A673 (cell line): ENCODE data around the gene PSMA7. TPM values are rescaled to one million over a fixed set of nuclear protein-coding genes. Genes with fewer than 3 reads are reported as not detected.

Experiments used
- BruUV-seq: library from RNA; stranded (reverse); fragments of 400-500 nt; replicated peaks from 2 replicates; lab custom pipeline; 2021; lab: Mats Ljungman, UMichigan
- CTCF ChIA-PET: fragments of 300-600 bp; sonication (Branson Sonifier 250); formaldehyde crosslinking; loops from one replicate; lab custom pipeline; 2022; ENCODE audit warnings: antibody characterized with exemption; lab: Charles Lee
- POLR2A ChIA-PET: fragments of 300-600 bp; sonication (Branson Sonifier 250); formaldehyde crosslinking; loops from one replicate; lab custom pipeline; 2022; ENCODE audit warnings: antibody characterized with exemption; ENCODE audit not compliant: low non-redundant PET; lab: Charles Lee
- DNase-seq: peaks from one replicate; pipeline ENCODE4 v3.0.0-alpha.2; 2015; ENCODE audit warnings: low spot score
- H3K27ac ChIP-seq: fragments of 200-600 bp; sonication (generic); 2 replicates; pipeline ENCODE4 v1.5.1; 2016; ENCODE audit warnings: mixed run types, low read depth, mild to moderate bottlenecking, mixed read lengths, antibody characterized with exemption, low read length; ENCODE audit not compliant: poor library complexity, severe bottlenecking
- H3K27me3 ChIP-seq: fragments of 200-600 bp; sonication (generic); replicated peaks from 2 replicates; pipeline ENCODE4 v1.6.1; 2017; ENCODE audit warnings: mixed run types, low read depth, mild to moderate bottlenecking, mixed read lengths, antibody characterized with exemption, low read length; ENCODE audit not compliant: insufficient read depth, poor library complexity
- H3K36me3 ChIP-seq: fragments of 200-600 bp; sonication (generic); 2 replicates; pipeline ENCODE4 v1.6.1; 2016; ENCODE audit warnings: mixed run types, mild to moderate bottlenecking, mixed read lengths, antibody characterized with exemption, low read length; ENCODE audit not compliant: insufficient read depth, poor library complexity, severe bottlenecking
- H3K4me1 ChIP-seq: fragments of 200-600 bp; sonication (generic); 2 replicates; pipeline ENCODE4 v1.6.1; 2017; ENCODE audit warnings: mixed run types, mild to moderate bottlenecking, mixed read lengths, antibody characterized with exemption, low read length; ENCODE audit not compliant: insufficient read depth, poor library complexity, severe bottlenecking
- H3K4me3 ChIP-seq: fragments of 200-600 bp; sonication (generic); 2 replicates; pipeline ENCODE4 v1.5.1; 2016; ENCODE audit warnings: low read depth, mixed run types, mild to moderate bottlenecking, mixed read lengths, low read length; ENCODE audit not compliant: poor library complexity, severe bottlenecking
- H3K9me3 ChIP-seq: fragments of 200-600 bp; sonication (generic); 2 replicates; pipeline ENCODE4 v1.6.1; 2016; ENCODE audit warnings: mixed run types, low read depth, mild to moderate bottlenecking, mixed read lengths, antibody characterized with exemption, low read length; ENCODE audit not compliant: poor library complexity, severe bottlenecking
- EZH2 ChIP-seq: fragments of 200-600 bp; sonication (generic); IDR thresholded peaks from 2 replicates; pipeline ENCODE4 v1.6.1; 2017; ENCODE audit warnings: borderline replicate concordance, low read depth, mild to moderate bottlenecking, mixed read lengths, antibody characterized with exemption, low read length; ENCODE audit not compliant: poor library complexity, severe bottlenecking
- intact Hi-C: fragments of 100-400 bp; cut with micrococcal nuclease; formaldehyde crosslinking; loops from one replicate; pipeline ENCODE4 v1.10.0; 2022; ENCODE audit not compliant: unreplicated experiment
- total RNA-seq: library from RNA; stranded (reverse); gene quantifications from 2 replicates; pipeline ENCODE4 v1.2.3, GENCODE V29; 2021
- TF ChIP-seq, protein P1 (sequence below): fragments of 300-800, 200-600 bp; sonication (generic); conservative IDR thresholded peaks from 2 replicates; pipeline ENCODE4 v1.5.1; 2017; ENCODE audit warnings: low read depth, mild to moderate bottlenecking, antibody characterized with exemption, low read length, moderate library complexity, mixed read lengths

The PSMA7 gene
- total RNA-seq, 1 experiment from 2014 or later = 593 TPM

DNA sequence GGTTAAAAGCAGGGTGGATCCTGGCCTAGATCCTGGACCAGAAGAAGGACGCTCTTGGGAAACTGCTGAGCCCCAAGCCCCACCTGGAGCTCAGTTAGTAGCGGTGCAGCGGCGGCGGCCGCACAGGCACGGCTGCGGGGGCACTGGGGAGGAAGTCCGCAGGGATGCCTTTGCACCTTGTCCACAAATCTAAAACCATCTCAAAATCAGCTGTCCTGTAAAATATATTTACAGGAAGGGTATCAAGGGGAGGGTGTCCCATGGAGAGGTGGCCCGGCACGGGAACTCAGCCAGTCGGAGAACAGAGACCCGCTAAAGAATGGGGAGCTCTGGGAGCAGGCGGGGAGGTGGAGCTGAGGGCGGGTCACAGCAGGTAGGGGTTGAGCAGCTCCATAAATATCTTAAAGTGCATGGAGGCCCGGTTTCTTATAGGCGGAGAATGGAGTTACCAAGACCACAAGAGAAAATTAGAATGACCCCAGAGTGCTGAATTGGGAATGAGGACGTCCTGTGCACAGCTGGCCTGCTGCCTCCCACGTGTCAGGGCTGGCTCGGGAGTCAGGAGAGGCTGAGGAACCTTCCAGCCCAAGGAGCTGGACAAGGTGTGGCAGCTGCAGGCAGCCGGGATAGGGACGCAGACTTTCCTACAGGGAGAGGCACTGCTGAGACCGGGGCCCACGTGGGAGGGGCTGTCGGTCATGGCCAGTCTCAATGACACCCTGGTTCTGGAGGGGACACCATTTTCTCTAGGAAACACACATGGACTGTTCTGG, 47.6 kb upstream of the PSMA7 start:
- no peaks in the 10 kb centered on the region for H3K9me3 ChIP-seq
- H3K4me3 ChIP-seq = no peak overlapping the region
- no peaks in the 10 kb centered on the region for H3K27me3 ChIP-seq
- ChIA-PET POLR2A (no interaction called here), CTCF (no interaction called here)
- BruUV-seq = no TSS peak
- no peaks in the 10 kb centered on the region for H3K4me1 ChIP-seq
- no peak for DNase-seq
- TF ChIP-seq, protein P1, sequence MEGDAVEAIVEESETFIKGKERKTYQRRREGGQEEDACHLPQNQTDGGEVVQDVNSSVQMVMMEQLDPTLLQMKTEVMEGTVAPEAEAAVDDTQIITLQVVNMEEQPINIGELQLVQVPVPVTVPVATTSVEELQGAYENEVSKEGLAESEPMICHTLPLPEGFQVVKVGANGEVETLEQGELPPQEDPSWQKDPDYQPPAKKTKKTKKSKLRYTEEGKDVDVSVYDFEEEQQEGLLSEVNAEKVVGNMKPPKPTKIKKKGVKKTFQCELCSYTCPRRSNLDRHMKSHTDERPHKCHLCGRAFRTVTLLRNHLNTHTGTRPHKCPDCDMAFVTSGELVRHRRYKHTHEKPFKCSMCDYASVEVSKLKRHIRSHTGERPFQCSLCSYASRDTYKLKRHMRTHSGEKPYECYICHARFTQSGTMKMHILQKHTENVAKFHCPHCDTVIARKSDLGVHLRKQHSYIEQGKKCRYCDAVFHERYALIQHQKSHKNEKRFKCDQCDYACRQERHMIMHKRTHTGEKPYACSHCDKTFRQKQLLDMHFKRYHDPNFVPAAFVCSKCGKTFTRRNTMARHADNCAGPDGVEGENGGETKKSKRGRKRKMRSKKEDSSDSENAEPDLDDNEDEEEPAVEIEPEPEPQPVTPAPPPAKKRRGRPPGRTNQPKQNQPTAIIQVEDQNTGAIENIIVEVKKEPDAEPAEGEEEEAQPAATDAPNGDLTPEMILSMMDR = no peak
- TF ChIP-seq EZH2 = no peak
- H3K27ac ChIP-seq = peak overlapping the region; percentile 42
- peaks cover 22% of the 10 kb centered on the region for H3K36me3 ChIP-seq
- intact Hi-C loops = no loop called here

DNA sequence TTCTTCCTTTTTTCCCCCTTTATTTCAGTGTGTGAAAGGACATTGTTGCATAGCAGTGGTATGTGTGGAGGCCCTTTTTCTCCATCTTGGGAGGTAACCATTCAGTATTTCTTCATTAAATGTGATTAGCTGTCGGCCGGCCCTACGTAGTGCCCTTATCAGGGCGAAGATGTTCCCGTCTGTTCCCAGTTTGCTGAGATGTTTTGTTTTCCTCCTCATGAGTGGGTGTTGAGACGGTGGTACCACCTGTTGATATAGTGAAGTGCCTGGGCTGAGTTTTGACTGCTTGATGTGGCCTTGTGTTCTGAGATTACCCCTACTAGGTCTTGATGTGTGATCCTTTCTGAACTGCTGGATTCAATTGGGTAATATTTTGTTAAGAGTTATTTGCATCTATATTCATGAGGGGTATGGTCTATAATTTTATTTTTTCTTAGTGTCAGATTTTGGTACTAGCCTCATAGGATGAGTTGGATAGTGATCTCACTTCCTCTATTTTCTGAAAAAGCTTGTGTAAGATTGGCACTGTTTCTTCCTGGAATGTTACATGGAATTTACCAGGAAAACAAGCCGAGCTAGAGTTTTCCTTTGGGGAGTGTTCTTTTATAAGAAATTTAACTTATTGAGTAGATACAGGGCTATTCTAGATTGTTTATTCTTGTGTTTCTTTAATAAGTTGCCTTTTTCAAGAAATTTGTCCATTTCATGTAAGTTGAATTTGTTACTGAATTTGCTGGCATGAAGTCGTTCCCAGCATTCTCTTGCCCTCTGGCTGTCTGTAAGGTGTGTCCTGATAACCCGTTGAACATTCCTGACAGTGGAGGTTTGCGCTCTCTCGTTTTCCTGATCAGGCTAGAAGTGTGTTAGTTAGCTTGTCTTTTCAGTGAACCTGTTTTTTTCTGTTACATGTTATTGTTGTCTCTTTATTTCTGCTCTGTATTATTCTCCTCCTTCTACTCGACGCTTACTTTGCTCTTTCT, 44.0 kb upstream of the PSMA7 start:
- ChIA-PET CTCF (no interaction called here), POLR2A (no interaction called here)
- Histone ChIP-seq H3K27me3 (no peaks in the 10 kb centered on the region), H3K4me3 (no peak overlapping the region), H3K36me3 (peaks cover 11% of the 10 kb centered on the region), H3K4me1 (peaks cover under 1% of the 10 kb centered on the region), H3K9me3 (no peaks in the 10 kb centered on the region), H3K27ac (no peak overlapping the region)
- no peak for TF ChIP-seq EZH2
- TF ChIP-seq, protein P1 = no peak
- no peak for DNase-seq
- BruUV-seq = no TSS peak
- intact Hi-C loops = no loop called here

DNA sequence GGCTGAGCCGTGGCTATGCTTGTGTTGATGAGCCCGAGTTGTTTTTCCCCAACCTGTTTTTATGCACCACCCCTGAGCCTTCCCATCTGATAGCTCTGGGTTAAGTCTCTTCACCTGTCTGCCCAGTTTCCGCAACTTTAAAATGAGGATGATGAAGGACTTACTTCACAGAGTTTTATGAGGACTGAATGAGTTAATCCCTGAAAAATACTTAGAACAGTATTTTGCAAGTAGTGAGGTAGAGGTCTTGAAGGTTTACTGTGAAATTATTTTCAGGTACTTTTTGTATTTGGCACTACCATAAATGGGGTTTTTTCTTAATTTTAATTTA, 42.9 kb upstream of the PSMA7 start:
- Histone ChIP-seq H3K4me3 (no peak overlapping the region), H3K9me3 (no peaks in the 10 kb centered on the region), H3K27me3 (no peaks in the 10 kb centered on the region), H3K27ac (no peak overlapping the region), H3K36me3 (peaks cover 18% of the 10 kb centered on the region), H3K4me1 (peaks cover 4% of the 10 kb centered on the region)
- intact Hi-C loops = no loop called here
- BruUV-seq = no TSS peak
- ChIA-PET CTCF (no interaction called here), POLR2A (no interaction called here)
- no peak for DNase-seq
- TF ChIP-seq, protein P1 = no peak
- no peak for TF ChIP-seq EZH2
